A549 (cell line): ENCODE measurements around the gene RAD50. TPM values are rescaled to one million over a fixed set of nuclear protein-coding genes. Genes with fewer than 3 reads are reported as not detected.
A peak's percentile ranks its signal among the peaks of the same experiment; 100 is the strongest.

Experiments
- ATAC-seq, 2 experiments: fragments of 200-7000 bp in 1 of 2; fragments of >200 bp in 1 of 2; cut with Nextera tagmentation in 1 of 2; cut with Tn5 transposase in 1 of 2; 3 replicates each; pipeline versions ENCODE4 v1.8.0 to v1.9.1; 2018 to 2020; ENCODE audit warnings: mild to moderate bottlenecking in 1 of 2, moderate library complexity in 1 of 2
- CTCF ChIA-PET: fragments of 300-600 bp; sonication (Branson Sonifier 250); formaldehyde crosslinking; extraction: SDS; loops from one replicate; lab custom pipeline; 2021; ENCODE audit warnings: antibody characterized with exemption, inconsistent platforms; lab: Yijun Ruan, JAX
- POLR2A ChIA-PET: fragments of 350-600 bp; formaldehyde crosslinking; extraction: SDS; loops from one replicate; lab custom pipeline; 2021; ENCODE audit warnings: antibody characterized with exemption, inconsistent platforms; lab: Yijun Ruan, JAX
- DNase-seq, 2 experiments: peaks; one replicate each; pipeline versions ENCODE4 v3.0.0 to v3.0.0-alpha.2; 2011 to 2016; ENCODE audit warnings: low read depth in 1 of 2, low spot score in 1 of 2
- FAIRE-seq: peaks from 2 replicates; lab custom pipeline; 2011; peaks lifted over from hg19 to GRCh38; lab: Jason Lieb, UNC
- H3K27ac ChIP-seq, 2 experiments: fragments of >200 bp; sonication (Bioruptor Twin); formaldehyde crosslinking; 3 replicates each; pipeline ENCODE4 v1.5.1; 2016 to 2017
- H3K4me1 ChIP-seq: fragments of >200 bp; sonication (Bioruptor Twin); formaldehyde crosslinking; 3 replicates; pipeline ENCODE4 v1.6.1; 2016
- H3K4me2 ChIP-seq: fragments of >200 bp; sonication (Bioruptor Twin); formaldehyde crosslinking; 3 replicates; pipeline ENCODE4 v1.6.1; 2016
- H3K4me3 ChIP-seq: fragments of >200 bp; sonication (Bioruptor Twin); formaldehyde crosslinking; 3 replicates; pipeline ENCODE4 v1.5.1; 2016
- H3K9me3 ChIP-seq: fragments of >200 bp; sonication (Bioruptor Twin); formaldehyde crosslinking; 3 replicates; pipeline ENCODE4 v1.6.1; 2016
- CBX2 ChIP-seq: fragments of 200-600 bp; sonication (generic); IDR thresholded peaks from 2 replicates; pipeline ENCODE4 v1.6.1; 2016; ENCODE audit warnings: low read depth, mild to moderate bottlenecking, borderline replicate concordance
- CEBPB ChIP-seq, 2 experiments: fragments of >200 bp in 1 of 2; sonication (Bioruptor Twin) in 1 of 2; formaldehyde crosslinking in 1 of 2; IDR thresholded peaks; 2 replicates each; pipeline ENCODE4 v1.6.1; 2012 to 2016
- ESRRA ChIP-seq: fragments of 150-350 bp; IDR thresholded peaks from 2 replicates; pipeline ENCODE4 v1.6.1; 2014; ENCODE audit warnings: mild to moderate bottlenecking, low read length, borderline replicate concordance
- HDAC2 ChIP-seq: fragments of 200-600 bp; sonication (generic); IDR thresholded peaks from 2 replicates; pipeline ENCODE4 v1.6.1; 2016
- KDM1A ChIP-seq: fragments of 200-600 bp; sonication (generic); IDR thresholded peaks from 2 replicates; pipeline ENCODE4 v1.6.1; 2016; ENCODE audit warnings: low read depth, mild to moderate bottlenecking
- MYC ChIP-seq: IDR thresholded peaks from 2 replicates; pipeline ENCODE4 v1.6.1; 2012; ENCODE audit warnings: mild to moderate bottlenecking, inconsistent platforms, low read length, improper control_type of control experiment, borderline replicate concordance
- NFE2L2 ChIP-seq: fragments of 150-350 bp; conservative IDR thresholded peaks from 2 replicates; pipeline ENCODE4 v1.6.1; 2014; ENCODE audit warnings: low read length
- NPAS2 ChIP-seq: fragments of 250-450 bp; sonication (Bioruptor Pico); IDR thresholded peaks from 2 replicates; pipeline ENCODE4 v1.8.0; 2022; ENCODE audit warnings: mild to moderate bottlenecking, moderate library complexity, borderline replicate concordance
- PHF8 ChIP-seq: fragments of 200-600 bp; sonication (generic); IDR thresholded peaks from 2 replicates; pipeline ENCODE4 v1.6.1; 2016; ENCODE audit warnings: low read depth, mild to moderate bottlenecking, antibody characterized with exemption, moderate library complexity, borderline replicate concordance
- TFCP2L1 ChIP-seq: fragments of 250-450 bp; sonication (Bioruptor Pico); IDR thresholded peaks from 2 replicates; pipeline ENCODE4 v1.5.0; 2021; ENCODE audit warnings: mild to moderate bottlenecking
- TP53 ChIP-seq: fragments of 250-450 bp; sonication (Bioruptor Pico); IDR thresholded peaks from 2 replicates; pipeline ENCODE4 v1.5.0; 2021; ENCODE audit warnings: mild to moderate bottlenecking, moderate library complexity
- ZNF302 ChIP-seq: fragments of 250-450 bp; sonication (Bioruptor Pico); IDR thresholded peaks from 2 replicates; pipeline ENCODE4 v1.9.0; 2021; ENCODE audit warnings: inconsistent platforms, mild to moderate bottlenecking, moderate library complexity
- ZSCAN20 ChIP-seq: fragments of 250-450 bp; sonication (Bioruptor Pico); IDR thresholded peaks from 2 replicates; pipeline ENCODE4 v1.8.0; 2022; ENCODE audit warnings: mild to moderate bottlenecking, moderate library complexity
- WGBS: methylation state at CpG from one replicate; pipeline ENCODE4 v1.1.6; 2017; ENCODE audit errors: missing lambda C conversion rate; 5-methylcytosine and 5-hydroxymethylcytosine counted together
- polyA plus RNA-seq, 4 experiments: library from polyadenylated mRNA; depleted of rRNA in 3 of 4; stranded (reverse); fragments of >200 nt; fragmentation: RNase III in 1 of 4; extraction: RNeasy Plus Mini Kit Qiagen cat#74134 plus additional on column Dnase treatment in 1 of 4; gene quantifications; 2 replicates in 3 of 4; 3 replicates in 1 of 4; pipeline ENCODE4 v1.2.3, GENCODE V29; 2011 to 2017
- TF ChIP-seq, protein P1 (sequence below): fragments of >200 bp; sonication (Bioruptor Twin); formaldehyde crosslinking; IDR thresholded peaks from 2 replicates; pipeline ENCODE4 v1.6.1; 2016
- TF ChIP-seq, protein P2 (sequence below): fragments of 200-600 bp; sonication (generic); IDR thresholded peaks from 2 replicates; pipeline ENCODE4 v1.6.1; 2016; ENCODE audit warnings: antibody characterized with exemption, mild to moderate bottlenecking, moderate library complexity
- TF ChIP-seq, protein P3 (sequence below): fragments of >200 bp; sonication (Bioruptor Twin); formaldehyde crosslinking; IDR thresholded peaks from 3 replicates; pipeline ENCODE4 v1.6.1; 2016
- TF ChIP-seq, protein P4 (sequence below): fragments of 150-350 bp; IDR thresholded peaks from 2 replicates; pipeline ENCODE4 v1.6.1; 2014; ENCODE audit warnings: low read depth, mild to moderate bottlenecking, low read length

Gene RAD50
- polyA plus RNA-seq, 2 of the 4 experiments (the other 2 are of a cell fraction) = 39.6 to 81.5 TPM

DNA sequence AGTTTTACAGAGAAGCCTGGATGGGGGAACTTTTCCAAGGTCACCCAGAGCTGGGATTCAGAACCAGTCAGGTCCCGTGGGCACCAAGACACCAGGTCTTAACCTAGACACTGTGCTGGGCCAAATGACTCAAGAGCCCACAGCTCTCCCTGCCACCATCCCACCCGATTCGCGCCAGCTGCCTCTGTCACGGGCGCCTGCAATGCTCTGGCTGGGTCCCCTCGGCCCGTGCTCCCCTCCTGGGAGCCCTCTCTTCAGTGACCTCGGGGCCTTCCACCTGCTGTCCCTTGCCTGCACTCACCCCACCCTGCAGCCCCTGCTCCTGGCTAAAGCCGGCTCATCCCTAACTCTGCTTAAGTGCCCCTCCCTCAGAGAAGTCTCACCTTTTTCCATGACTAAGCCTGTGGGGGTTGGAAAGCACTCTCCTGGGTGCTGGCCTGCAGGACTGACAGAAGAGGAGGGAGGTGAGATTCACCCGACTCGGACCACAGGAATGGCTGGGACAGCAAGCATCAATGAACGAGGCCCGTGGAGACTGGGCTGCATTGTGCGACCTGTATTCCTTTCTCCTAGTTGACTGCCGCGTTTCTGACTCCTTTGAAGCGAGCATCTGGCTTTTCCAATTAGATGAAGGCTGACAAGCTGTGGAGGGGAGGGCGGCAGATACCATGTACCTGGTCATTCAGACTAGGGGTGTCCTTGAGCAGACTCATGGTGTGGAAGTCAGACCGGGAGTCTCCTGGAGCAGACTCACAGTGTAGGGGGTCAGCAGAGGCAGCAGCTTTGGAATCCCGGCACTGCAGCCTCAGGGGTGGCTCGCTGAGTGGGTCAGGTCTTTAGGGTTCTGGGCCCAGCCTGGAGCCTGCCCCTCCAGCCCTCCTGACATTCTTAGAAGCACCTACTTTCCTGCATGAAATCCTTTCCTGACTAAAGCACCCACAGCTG, 111.3 kb downstream of the RAD50 start:
- no peak overlapping the region for H3K4me2 ChIP-seq

DNA sequence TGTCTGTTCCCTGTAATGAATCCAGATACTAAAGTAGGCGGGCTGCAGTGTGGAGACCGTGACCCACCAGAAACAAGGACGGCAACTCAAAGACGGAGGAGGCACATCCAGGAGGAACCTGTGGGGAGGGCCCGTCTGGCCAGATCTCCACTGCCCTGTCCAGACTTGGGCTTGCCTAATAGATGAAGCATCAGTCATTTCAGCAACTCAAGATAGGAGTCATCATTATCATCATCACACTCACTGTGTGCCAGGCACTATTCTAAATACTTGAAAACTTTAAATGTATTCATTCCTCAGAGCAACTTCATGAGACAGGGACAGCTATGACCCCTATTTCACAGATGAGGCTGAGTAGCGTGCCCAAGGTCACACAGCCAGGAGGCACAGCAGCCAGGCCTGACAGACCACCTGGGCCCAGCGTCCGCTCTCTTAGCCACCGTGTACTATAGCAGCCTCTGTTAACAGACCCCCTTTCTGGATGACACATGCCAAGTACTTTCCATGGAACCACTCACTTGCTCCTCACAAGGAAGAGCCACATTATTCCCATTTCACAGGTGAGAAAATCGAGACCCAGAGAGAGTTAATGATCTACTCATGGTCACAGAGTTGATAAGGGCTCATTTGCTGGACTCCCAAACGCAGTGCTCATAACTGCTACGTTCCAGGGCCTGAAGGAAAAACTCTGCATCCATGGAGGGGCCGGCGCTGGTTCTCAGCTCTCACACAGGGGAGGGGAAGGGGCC, 112.1 kb downstream of the RAD50 start:
- CTCF ChIA-PET = no interaction called here
- H3K27ac ChIP-seq = no peak overlapping the region
- H3K4me2 ChIP-seq = no peak overlapping the region
- DNase-seq = no peak
- H3K4me1 ChIP-seq = no peaks in the 10 kb centered on the region
- POLR2A ChIA-PET = no interaction called here
- ATAC-seq = no peak
- no peaks in the 10 kb centered on the region for H3K9me3 ChIP-seq
- WGBS = 79% methylated on average over 12 of the region's 14 CpGs
- FAIRE-seq = no peak
- no peak for TF ChIP-seq CBX2
- no peak for TF ChIP-seq MYC
- TF ChIP-seq CEBPB (IDR thresholded peaks at IDR 0.05) = no peak
- TF ChIP-seq, protein P1, sequence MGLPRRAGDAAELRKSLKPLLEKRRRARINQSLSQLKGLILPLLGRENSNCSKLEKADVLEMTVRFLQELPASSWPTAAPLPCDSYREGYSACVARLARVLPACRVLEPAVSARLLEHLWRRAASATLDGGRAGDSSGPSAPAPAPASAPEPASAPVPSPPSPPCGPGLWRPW = no peak
- no peak for TF ChIP-seq ZSCAN20 (CRISPR knock-in tag)
- no peak for TF ChIP-seq TFCP2L1 (CRISPR knock-in tag)
- TF ChIP-seq NFE2L2 = no peak
- no peak for TF ChIP-seq KDM1A
- no peak for TF ChIP-seq HDAC2
- no peak for TF ChIP-seq PHF8
- no peak for TF ChIP-seq NPAS2 (CRISPR knock-in tag)
- H3K4me3 ChIP-seq = no peak overlapping the region

More for the DNA sequence above, 111.3 kb downstream of the RAD50 start:
- no peaks in the 10 kb centered on the region for H3K4me1 ChIP-seq
- FAIRE-seq = no peak
- no peak overlapping the region for H3K4me3 ChIP-seq
- ATAC-seq = 0 out of 6 replicates have a peak, but pooled peaks of 1 of the 2 experiments have one; percentile 8
- ChIA-PET CTCF (interaction anchor here (1.1 to 1.3 kb wide), 2 partner anchors 9 to 12 kb away, joined by 3 read pairs; no protein-coding TSS in a partner anchor), POLR2A (no interaction called here)
- no peak for DNase-seq
- TF ChIP-seq TP53 (no peak), ZSCAN20 (CRISPR knock-in tag) (no peak), ZNF302 (no peak), ESRRA (no peak)
- TF ChIP-seq, protein P2, sequence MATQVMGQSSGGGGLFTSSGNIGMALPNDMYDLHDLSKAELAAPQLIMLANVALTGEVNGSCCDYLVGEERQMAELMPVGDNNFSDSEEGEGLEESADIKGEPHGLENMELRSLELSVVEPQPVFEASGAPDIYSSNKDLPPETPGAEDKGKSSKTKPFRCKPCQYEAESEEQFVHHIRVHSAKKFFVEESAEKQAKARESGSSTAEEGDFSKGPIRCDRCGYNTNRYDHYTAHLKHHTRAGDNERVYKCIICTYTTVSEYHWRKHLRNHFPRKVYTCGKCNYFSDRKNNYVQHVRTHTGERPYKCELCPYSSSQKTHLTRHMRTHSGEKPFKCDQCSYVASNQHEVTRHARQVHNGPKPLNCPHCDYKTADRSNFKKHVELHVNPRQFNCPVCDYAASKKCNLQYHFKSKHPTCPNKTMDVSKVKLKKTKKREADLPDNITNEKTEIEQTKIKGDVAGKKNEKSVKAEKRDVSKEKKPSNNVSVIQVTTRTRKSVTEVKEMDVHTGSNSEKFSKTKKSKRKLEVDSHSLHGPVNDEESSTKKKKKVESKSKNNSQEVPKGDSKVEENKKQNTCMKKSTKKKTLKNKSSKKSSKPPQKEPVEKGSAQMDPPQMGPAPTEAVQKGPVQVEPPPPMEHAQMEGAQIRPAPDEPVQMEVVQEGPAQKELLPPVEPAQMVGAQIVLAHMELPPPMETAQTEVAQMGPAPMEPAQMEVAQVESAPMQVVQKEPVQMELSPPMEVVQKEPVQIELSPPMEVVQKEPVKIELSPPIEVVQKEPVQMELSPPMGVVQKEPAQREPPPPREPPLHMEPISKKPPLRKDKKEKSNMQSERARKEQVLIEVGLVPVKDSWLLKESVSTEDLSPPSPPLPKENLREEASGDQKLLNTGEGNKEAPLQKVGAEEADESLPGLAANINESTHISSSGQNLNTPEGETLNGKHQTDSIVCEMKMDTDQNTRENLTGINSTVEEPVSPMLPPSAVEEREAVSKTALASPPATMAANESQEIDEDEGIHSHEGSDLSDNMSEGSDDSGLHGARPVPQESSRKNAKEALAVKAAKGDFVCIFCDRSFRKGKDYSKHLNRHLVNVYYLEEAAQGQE = no peak
- TF ChIP-seq, protein P3, sequence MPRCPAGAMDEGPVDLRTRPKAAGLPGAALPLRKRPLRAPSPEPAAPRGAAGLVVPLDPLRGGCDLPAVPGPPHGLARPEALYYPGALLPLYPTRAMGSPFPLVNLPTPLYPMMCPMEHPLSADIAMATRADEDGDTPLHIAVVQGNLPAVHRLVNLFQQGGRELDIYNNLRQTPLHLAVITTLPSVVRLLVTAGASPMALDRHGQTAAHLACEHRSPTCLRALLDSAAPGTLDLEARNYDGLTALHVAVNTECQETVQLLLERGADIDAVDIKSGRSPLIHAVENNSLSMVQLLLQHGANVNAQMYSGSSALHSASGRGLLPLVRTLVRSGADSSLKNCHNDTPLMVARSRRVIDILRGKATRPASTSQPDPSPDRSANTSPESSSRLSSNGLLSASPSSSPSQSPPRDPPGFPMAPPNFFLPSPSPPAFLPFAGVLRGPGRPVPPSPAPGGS = no peak
- TF ChIP-seq, protein P4, sequence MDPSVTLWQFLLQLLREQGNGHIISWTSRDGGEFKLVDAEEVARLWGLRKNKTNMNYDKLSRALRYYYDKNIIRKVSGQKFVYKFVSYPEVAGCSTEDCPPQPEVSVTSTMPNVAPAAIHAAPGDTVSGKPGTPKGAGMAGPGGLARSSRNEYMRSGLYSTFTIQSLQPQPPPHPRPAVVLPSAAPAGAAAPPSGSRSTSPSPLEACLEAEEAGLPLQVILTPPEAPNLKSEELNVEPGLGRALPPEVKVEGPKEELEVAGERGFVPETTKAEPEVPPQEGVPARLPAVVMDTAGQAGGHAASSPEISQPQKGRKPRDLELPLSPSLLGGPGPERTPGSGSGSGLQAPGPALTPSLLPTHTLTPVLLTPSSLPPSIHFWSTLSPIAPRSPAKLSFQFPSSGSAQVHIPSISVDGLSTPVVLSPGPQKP = no peak
- 67% methylated on average over 17 of the region's 22 CpGs for whole genome bisulfite sequencing
- H3K27ac ChIP-seq = no peak overlapping the region
- H3K9me3 ChIP-seq = no peaks in the 10 kb centered on the region
